ENCODE results near the gene BET1L. TPM values are rescaled to one million over a fixed set of nuclear protein-coding genes. Genes with fewer than 3 reads are reported as not detected.

BET1L gene, protein sequence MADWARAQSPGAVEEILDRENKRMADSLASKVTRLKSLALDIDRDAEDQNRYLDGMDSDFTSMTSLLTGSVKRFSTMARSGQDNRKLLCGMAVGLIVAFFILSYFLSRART
- 69.5 and 111 TPM in 2 replicates for polyA plus RNA-seq (2011; rRNA removed)
- 60.0 and 77.1 TPM in 2 replicates for polyA minus RNA-seq (2011; rRNA and poly(A)+ RNA removed)

DNA sequence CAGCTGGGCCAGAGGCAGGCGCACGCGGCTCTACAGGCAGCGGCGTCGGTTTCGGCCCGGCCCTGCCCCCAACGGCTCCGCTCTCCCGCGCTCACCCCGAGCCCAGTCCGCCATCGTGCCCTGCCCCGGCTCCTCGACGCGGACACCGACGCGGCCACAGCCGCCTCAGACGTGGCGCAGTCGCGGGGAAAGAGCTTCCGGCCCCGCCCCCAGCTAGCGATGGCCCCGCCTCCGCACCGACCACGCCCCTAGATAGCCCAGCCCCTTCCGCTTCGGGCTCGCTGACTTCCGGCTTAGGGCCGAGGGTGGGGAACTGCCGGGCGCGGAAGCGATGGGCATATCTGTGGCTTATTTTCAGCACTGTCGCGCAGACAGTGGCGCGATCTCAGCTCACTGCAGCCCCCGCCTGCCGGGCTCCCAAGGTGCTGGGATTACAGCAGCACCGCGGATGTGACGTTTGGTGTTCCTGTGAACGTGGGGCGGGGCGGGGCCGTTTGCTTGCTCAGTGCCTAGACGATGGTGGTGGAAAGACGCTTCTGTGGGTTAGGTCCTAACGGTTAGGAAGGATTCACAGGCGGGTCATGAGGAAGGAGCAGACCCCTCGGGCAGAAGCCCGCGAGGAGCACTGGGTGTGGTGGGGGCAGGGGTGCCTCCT, at the start of gene BET1L, which contains the start of gene RIC8A:
BET1L (minus strand) TSS at position 192 of the 655 bp plus-strand sequence; CDS start at position 114, 78 bp downstream.
RIC8A (plus strand) TSS at position 501 of the 655 bp plus-strand sequence. CDS start 1,147 bp downstream, outside the sequence.
- H3K4me3 ChIP-seq (ENCODE audit: low read depth, low read length) = peak within 1 kb of the TSS; percentile 96
- no peaks in the 10 kb centered on the region for H3K27me3 ChIP-seq (ENCODE audit: control insufficient read depth, insufficient read depth, low read length)
- peaks cover 49% of the 10 kb centered on the region for H3K36me3 ChIP-seq (ENCODE audit: control insufficient read depth, insufficient read depth, low read length)
- TF ChIP-seq, protein P1, sequence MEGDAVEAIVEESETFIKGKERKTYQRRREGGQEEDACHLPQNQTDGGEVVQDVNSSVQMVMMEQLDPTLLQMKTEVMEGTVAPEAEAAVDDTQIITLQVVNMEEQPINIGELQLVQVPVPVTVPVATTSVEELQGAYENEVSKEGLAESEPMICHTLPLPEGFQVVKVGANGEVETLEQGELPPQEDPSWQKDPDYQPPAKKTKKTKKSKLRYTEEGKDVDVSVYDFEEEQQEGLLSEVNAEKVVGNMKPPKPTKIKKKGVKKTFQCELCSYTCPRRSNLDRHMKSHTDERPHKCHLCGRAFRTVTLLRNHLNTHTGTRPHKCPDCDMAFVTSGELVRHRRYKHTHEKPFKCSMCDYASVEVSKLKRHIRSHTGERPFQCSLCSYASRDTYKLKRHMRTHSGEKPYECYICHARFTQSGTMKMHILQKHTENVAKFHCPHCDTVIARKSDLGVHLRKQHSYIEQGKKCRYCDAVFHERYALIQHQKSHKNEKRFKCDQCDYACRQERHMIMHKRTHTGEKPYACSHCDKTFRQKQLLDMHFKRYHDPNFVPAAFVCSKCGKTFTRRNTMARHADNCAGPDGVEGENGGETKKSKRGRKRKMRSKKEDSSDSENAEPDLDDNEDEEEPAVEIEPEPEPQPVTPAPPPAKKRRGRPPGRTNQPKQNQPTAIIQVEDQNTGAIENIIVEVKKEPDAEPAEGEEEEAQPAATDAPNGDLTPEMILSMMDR (IDR thresholded peaks at IDR 0.05; ENCODE audit: insufficient read depth, low read depth, low read length) = no peak
- CTCF ChIA-PET = interaction anchor here (0.6 to 1.6 kb wide), 4 partner anchors 27 to 241 kb away, joined by 3 to 6 read pairs (median 4); no protein-coding TSS in a partner anchor
- POLR2A ChIA-PET = no interaction called here
- peak; percentile 90 for DNase-seq (ENCODE audit: low read depth)

DNA sequence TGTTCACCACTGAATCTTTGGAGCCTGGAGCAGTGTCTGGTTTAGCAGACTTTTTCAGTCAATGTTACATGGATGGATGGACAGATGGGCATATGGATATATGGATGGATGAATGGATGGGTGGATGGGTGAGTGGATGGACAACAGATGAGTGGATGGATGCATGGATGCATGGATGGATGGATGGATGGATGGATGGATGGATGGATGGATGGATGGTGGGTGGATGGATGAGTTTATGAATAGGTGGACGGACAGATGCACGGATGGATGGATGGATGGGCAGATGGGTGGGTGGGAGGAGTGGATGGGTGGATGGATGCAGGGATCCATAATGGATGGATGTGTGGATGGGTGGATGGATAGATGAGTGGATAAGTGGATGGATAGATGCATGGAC, 48.6 kb upstream of the BET1L start:
- ChIA-PET CTCF (interaction anchor here (0.7 kb wide), 1 partner anchor 52 kb away, joined by 3 read pairs; the partner anchor contains the start of gene IFITM2), POLR2A (no interaction called here)
- Histone ChIP-seq H3K27me3 (ENCODE audit: control insufficient read depth, insufficient read depth, low read length) (peaks cover 3% of the 10 kb centered on the region), H3K36me3 (ENCODE audit: control insufficient read depth, insufficient read depth, low read length) (peaks cover 15% of the 10 kb centered on the region), H3K4me3 (ENCODE audit: low read depth, low read length) (no peak overlapping the region)
- no peak for DNase-seq (ENCODE audit: low read depth)
- TF ChIP-seq, protein P1 (IDR thresholded peaks at IDR 0.05; ENCODE audit: insufficient read depth, low read depth, low read length) = no peak

DNA sequence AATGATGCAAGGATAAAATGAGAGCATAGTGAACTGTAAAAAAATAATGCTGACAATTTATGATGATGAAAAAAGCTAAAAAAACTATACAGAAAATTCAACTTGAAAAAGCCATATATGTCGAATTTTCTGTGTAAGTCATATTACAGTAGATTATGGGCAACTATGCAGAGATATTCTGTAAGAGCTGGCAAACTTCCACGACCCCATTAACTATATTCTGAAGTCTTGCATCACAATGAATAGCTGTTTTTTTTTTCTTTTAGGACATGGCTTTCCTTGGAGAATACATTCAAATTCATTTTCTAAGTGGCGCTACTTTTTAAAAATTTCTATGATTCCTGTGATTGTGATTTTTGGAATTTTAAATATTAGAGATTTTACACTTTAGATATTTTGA, 48.0 kb upstream of the BET1L start:
- POLR2A ChIA-PET = no interaction called here
- Histone ChIP-seq H3K36me3 (ENCODE audit: control insufficient read depth, insufficient read depth, low read length) (peaks cover 17% of the 10 kb centered on the region), H3K27me3 (ENCODE audit: control insufficient read depth, insufficient read depth, low read length) (peaks cover 3% of the 10 kb centered on the region), H3K4me3 (ENCODE audit: low read depth, low read length) (no peak overlapping the region)
- DNase-seq (ENCODE audit: low read depth) = no peak
- CTCF ChIA-PET = interaction anchor here (0.7 to 0.9 kb wide), 2 partner anchors 12 to 52 kb away, joined by 3 read pairs; partner anchors contain the start of gene IFITM2
- TF ChIP-seq, protein P1 (IDR thresholded peaks at IDR 0.05; ENCODE audit: insufficient read depth, low read depth, low read length) = no peak

DNA sequence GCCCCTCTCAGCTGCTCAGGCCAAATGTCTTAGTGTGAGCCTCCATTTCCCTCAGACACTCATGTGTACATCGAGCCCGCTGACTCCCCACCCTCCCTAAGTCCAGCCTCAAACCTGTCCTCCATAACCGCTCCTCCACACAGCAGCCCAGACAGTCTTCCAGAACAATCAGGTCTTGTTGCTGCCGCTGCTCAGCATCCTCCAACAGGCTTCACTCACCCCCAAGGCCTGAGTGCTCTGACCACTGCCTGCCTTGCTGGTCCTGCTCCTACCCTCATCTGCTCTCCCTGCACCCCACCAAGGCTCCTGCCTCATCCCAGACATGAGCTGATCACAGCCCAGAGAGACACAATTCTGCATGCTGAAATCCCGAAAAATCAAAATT, 46.7 kb upstream of the BET1L start:
- Histone ChIP-seq H3K36me3 (ENCODE audit: control insufficient read depth, insufficient read depth, low read length) (peaks cover 20% of the 10 kb centered on the region), H3K27me3 (ENCODE audit: control insufficient read depth, insufficient read depth, low read length) (peaks cover 3% of the 10 kb centered on the region), H3K4me3 (ENCODE audit: low read depth, low read length) (no peak overlapping the region)
- TF ChIP-seq, protein P1 (IDR thresholded peaks at IDR 0.05; ENCODE audit: insufficient read depth, low read depth, low read length) = no peak
- DNase-seq (ENCODE audit: low read depth) = no peak
- ChIA-PET CTCF (interaction anchor here (0.8 to 3.8 kb wide), 2 partner anchors 10 to 51 kb away, joined by 3 to 20 read pairs; no protein-coding TSS in a partner anchor), POLR2A (no interaction called here)

DNA sequence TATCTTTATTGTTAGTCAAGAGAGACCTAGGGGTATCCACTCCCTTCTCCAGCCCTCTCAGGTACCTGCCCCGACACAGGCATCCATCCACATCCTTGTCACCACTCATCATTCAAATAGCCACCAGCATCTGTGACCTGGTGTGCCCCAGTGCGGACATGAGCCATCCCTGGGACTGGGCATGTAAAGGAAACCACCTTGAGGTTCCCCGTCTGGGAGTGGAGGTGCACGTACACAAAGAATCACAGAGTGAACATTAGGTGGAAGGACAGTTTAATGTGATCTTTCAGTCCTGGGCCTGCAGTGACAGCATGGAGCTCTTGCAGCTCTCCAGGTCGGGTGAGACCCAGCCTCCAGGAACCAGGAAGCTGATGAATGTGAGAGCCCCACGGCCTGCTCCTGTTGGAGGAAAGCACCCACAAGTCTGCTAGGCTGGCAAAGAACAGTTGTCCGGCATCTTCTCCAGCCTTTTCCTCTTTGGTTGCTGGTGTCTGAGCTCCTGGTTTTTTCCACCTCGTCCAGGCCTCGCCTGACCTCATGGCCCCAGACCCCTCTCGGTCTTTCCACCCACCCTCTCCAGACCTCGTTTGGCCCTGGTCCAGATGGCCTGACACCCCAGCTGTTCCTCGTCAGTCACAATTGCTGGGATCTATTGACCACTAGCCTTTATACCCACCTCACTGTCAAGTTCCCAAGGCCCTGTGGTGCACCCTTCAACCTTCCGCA, 46.1 kb upstream of the BET1L start:
- TF ChIP-seq, protein P1 (IDR thresholded peaks at IDR 0.05; ENCODE audit: insufficient read depth, low read depth, low read length) = no peak
- no peak overlapping the region for H3K4me3 ChIP-seq (ENCODE audit: low read depth, low read length)
- H3K27me3 ChIP-seq (ENCODE audit: control insufficient read depth, insufficient read depth, low read length) = peaks cover 3% of the 10 kb centered on the region
- CTCF ChIA-PET = interaction anchor here (0.7 to 3.9 kb wide), 5 partner anchors 7 to 111 kb away, joined by 3 to 41 read pairs (median 20); no protein-coding TSS in a partner anchor
- DNase-seq (ENCODE audit: low read depth) = no peak
- peaks cover 23% of the 10 kb centered on the region for H3K36me3 ChIP-seq (ENCODE audit: control insufficient read depth, insufficient read depth, low read length)
- POLR2A ChIA-PET = no interaction called here
